GM19035 (cell line): ENCODE results near the gene EYA2.

Source experiments
- ATAC-seq: cut with Tn5 transposase; IDR thresholded peaks from one replicate; pipeline ENCODE4 v1.9.1; 2021; ENCODE audit not compliant: unreplicated experiment

Gene EYA2

DNA sequence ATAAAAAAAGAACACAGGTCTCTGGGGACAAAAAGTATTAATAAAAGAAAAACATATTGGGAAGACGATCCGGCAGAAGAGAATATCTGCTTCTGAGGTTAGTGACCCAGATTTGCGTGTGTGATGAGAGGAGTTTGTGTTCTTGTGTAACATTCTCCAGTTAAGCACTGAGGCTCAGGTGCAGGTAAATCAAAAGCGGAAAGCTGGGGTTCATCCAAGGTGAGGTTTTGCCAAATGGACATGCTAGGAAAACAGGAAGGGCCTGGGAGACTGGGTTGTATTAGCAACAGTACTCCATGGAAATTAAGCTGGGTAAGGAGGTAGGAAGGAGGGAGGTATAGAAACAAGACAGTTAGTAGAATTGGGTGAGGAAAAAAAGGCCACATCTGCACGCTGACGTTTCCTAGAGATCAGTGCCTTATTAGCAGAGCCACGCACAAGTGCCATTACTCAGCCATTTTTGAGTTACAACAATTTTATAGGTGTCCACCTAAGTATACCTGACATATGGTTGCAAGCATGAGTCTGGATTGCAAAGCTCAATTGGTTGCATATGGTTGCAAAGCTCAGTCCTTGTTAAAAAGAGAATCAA lies 322.3 kb downstream of the EYA2 start:
- ATAC-seq, result no peak

DNA sequence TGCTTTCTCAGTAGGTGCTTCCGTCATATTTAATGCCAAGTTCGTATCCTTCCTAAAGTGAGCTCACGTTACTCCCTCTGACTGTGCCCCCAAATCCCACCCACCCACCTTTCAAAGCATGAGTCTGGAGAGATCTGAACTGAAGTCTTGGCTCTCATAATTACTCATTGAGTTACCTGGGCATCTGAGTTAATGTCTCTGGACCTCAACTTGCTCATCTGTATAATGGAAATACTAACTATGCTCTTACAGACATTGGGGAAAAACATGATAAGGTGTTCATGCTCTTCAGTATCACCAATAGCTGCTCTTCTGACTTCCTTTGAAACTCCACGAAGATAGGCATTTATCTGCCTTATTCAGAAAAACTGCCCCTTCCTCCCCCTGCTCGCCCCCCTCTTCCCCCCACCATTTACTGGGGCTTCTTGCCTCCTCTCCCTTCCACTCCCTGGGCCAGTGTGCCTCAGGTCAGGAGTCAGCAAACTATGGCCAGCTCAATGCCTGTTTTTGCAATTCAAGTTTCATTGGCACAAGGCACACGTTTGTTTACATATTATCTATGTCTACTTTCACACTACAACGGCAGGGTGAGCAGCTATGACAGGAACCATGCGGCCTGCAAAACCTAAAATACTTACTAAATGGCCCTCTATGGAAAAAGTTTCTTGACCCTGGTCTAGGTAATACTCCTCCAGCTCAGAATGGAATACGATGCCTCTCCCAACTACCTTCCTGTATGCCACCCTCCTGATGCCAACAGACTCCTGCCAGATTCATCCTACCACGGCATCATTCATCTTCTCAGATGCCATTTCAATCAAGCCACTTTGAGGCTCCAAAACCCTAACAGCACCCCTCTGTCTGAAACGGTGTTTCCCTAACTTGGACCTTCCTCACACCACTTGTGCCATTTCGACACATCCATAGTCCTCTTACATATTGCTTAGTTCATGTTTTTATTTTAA lies 323.1 kb downstream of the EYA2 start:
- no peak for ATAC-seq

DNA sequence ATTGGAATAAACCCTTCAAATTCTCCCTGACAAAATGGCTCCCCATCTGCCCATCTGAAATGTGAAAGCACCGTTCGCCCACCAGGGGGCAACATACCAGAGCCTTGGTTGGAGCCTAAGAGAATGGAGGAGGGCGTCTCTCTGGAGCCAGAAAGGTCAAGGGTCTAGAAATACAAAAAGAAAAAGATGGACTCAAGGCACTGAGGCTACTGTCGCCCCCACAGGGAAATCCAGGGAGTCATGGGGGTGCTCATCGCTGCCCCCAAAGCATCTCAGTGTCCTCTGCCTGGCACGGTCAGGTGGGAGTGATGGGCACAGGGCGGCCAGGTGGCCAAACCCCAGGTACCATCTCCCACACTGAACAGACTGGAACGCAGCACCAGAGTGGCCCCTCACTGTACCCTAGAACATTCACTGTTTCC lies 325.5 kb downstream of the EYA2 start:
- no peak for ATAC-seq

DNA sequence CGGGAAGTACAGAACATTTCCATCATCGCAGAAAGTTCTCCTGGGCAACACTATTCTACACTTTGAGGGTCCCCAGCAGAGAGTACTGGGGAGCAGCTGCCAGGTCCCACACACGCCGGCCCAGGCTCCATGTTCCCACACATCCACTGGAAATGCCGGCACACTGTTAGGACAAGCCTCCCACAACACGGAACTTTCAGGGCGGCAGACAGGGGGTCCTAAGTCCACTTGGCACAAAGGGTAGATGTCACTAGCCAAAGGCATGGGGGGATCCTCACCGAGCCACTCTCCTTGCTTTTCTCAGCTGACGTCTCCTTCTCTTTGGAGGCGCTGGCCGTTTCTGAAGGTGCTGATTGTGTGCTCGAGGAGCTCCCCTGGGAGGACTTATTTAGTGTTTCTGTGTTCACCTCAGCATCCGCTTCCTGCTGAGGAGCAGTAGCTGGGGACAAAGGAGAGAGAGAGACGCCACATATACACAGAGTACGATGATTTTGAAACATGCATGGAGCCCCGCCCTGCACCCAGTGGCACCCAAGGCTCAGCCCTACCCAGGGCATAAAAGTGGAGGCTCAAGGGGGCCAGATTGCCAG lies 326.5 kb downstream of the EYA2 start:
- ATAC-seq, result no peak

DNA sequence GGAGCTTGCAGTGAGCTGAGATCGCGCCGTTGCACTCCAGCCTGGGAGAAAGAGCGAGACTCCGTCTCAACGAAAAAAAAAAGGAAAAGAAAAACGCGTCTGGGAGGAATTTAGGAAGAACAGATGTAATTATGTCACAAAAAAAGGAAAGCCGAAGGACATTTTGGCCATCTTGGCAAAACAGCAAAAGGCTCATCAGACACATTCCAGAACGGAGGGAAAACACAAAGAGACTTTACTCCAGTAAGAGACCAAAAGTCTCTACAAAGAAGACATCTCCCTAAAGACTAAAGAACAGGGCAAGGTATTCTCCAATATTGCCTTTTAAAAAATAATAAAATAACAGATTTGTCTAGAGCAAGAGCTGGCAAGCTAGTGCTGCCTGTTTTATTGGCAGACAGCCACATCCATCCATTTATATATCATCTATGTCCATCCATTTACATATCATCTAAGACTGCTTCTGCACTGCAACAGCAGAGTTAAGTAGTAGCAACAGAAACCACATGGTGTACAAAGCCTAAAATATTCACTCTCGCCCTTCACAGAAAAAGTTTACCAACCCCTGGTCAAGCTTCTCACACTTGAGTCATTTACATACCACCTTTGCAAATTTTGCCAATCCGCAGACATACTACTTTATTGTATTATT lies 328.0 kb downstream of the EYA2 start:
- ATAC-seq, result no peak

DNA sequence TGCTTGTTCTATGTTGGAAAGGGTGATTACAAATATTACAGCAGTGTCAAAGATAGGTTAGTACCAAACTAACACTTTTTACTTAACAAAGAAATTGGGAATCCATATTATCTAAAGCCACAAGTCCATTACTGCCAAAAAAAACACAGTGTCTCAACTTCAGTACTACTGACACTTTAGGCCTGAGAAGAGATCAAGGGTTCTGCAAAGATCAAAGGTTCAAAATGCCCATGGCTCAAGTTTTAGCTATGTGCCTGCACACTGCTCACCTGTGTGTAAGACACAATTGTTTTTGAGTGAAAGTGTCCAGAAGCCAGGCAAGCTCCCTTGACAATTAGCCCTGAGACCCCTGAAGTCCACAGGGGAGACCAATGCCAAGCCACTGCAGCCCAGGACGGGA lies 329.3 kb downstream of the EYA2 start:
- no peak for ATAC-seq

DNA sequence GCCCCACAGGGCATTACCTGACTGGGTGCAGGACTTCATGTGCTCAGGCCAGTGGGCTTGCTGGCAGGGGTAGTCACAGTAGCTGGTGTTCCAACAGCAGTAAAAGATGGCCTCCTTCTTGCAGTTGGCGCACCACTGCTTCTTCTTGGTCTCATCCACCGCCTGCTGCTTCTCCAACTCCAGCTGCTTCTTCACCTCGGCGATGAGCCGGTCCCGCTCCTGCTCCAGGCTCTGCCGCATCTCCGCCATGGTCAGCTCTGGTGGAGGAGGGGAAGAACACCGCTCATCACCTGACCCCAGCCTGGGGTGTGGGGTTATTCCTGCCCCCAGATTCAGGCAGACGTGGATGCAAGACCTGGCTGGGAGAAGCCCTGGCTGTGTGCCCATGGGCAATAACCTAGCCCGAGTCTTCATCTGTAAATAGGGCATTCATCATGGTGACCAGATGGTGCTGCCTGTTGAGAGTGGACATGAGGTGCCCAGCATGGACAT lies 329.7 kb downstream of the EYA2 start:
- no peak for ATAC-seq

DNA sequence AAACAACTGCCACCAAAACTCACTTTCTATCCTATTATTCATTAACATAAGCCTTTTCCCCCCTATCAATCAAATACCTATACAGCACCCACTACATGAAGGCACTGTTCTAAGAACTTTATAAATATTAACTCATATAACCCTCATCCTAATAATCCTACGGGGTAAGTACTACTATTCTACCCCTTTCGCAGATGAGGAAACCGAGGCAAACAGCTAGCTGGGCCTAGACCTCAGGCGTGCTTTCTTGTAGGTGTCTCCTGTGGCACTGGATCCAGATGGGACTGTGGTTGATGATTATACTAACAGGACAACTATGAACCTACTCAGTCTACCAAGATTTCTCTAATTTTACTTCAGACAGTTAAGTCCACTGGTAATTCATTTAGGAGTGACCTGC lies 330.2 kb downstream of the EYA2 start:
- ATAC-seq, result no peak

DNA sequence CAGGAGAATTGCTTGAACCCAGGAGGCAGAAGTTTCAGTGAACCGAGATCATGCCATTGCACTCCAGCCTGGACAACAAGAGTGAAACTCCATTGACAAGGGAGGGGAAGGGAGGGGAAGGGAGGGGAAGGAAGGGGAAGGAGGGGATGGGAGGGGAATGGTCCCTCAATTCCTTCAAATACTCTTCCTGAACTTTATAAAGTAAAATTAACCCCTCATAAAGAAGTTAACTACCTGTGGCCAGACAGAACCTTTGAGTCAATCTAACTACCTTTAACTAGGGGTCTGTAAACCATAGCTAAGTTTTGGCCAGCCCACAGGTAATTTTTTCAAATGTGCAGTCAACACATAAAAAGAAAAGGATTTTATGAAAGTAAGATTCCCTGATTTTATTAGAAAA lies 330.8 kb downstream of the EYA2 start:
- ATAC-seq, result no peak

DNA sequence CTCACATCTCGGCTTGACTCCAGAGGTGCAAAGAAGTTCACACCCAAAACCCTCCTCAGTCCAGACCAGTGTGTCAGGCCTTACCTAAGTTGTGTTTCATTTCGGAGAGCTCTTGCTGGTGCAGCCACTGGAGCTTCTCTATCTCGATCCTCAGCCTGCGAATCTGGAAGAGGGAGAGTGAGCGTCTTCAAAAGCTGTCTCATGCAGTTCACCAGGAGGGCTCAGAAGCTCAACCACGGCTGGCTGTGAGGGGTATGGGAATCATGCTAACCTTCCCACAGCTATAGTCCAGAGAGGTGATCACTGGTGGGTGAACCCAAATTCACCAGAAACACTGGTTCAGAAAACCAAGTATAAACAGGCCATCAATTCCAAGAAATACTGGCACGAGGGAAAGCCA lies 332.5 kb downstream of the EYA2 start:
- ATAC-seq, result no peak

DNA sequence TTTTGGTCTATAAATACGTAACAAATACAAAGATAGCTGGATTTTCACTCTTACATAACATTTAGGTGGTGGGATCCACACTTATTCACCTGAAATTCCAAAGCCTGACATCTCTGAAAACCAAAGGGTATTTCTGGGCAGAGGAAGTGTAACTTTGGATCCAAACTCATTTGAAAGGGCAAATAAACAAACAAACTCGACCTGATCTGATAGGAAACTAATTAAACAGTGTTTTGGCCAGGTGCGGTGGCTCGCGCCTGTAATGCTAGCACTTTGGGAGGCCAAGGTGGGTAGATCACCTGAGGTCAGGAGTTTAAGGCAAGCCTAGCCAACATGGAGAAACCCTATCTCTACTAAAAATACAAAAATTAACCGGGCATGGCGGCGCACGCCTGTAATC lies 332.9 kb downstream of the EYA2 start:
- no peak for ATAC-seq

DNA sequence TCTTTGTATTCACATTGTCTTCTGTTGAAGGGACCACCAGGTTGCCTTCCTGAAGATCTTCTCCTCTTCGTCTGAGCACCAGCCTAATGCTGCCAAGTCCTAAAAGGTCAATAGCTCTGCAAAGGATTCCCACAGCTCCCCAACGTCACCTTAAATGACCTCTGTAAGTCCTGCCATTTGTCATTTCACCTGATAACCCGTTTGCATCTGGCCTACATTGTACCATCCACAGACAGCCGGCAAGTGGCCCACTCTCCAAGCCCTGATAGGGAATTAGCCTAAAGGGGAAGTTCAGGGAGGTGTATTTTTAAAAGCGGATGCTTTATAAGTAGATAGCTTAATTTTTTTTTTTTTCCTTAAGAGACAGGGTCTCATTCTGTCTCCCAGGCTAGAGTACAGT lies 334.0 kb downstream of the EYA2 start:
- no peak for ATAC-seq

DNA sequence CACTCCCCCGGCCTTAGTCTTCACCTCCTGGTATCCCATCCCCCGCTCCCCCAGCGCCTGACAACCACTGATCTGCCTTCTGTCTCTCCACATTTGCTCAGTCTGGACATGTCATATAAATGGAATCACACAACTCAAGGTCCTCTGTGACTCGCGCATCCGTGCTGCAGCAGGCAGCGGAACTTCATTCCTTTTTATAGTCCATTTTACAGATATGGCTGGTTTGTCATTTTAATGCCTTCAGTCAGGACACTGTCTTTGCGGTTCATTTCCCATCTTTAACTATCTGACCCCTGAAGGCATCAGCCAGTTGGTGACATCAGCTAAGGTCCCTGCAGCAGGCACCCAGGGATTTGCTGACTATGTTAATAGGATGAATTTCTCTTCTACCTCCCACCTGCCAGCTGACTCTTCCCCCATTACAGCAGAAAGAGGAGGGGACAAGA lies 336.2 kb downstream of the EYA2 start:
- no peak for ATAC-seq

DNA sequence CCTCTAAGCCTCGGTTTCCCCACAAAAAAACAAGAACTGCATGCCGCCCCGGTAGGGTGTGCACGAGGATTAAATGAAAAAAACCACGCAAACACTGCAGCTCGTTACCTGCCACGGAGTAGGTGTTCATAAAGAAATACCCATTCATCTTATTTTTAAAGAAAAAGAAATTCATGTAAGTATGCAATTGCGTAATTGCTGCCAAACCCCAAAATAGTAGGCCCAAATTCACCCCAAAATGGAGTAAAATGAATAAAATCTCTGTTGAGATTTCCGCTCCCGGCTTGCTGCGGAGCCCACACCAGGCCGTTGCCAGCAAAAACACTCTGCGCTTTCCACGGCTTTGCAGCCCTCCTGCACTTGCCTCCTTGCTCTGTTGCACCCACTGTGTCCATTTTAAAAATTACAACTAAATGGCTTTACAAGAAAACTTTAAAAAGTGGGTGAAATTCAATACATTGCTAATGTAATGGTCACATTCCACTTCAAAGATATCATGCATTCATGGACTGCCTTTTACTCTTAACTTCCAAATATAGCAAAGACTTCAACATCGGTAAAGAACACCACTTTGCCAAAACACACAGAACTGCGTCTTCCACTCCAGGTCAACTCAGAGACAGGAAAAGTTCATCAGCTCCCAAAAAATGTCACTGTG lies 336.9 kb downstream of the EYA2 start:
- no peak for ATAC-seq

DNA sequence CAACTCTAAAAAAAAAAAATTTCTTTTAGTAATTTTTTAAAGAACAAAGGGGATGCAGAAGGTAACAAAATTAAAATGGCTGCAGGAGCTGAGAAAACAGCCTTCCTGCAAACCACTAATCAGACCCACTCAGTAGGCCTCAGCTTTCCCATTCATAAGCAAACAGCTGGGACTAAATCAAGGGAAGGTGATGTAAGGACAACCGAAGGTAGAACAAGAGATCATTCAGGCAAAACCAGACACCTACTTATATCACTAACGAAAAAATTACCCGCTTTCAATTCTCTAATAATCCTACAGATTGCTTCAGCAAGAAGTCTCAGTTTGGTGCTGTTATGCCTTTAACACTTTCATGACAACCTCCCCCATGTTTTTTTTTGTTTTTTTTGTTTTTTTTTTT lies 337.9 kb downstream of the EYA2 start:
- ATAC-seq, result no peak

DNA sequence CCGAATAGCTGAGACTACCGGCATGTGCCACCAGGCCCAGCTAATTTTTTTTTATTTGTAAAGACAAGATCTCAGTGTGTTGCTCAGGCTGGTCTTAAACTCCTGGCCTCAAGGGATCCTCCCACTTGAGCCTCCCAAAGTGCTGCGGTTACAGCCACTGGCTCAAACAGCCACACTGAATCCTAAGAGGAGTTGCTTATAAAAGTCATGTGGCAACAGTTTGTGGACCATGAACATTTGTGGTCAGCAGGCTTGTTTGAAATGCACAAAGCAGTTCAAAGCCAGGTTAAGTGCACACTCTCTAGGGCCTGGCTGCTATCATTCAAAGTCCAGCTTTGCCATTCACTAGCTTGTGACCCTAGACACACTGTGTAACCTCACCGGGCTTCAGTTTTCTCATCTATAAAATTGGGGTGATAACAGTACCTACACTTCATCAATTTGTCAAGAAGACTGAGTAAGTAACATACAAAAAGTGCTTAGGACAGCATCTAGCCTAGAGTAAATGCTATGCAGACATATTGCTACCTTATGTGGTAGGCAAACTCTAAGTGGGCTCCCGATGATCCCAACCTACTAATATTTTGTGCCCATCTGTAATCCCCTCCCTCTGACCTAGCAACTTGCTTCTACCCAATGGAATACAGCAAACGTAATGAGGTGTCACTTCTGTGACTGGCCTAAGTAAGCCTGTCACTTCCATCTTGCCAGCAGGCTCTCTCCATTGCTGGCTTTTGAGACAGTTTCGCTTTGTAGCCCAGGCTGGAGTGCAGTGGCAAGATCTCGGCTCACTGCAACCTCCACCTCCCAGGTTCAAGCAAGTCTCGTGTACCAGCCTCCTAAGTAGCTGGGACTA lies 338.9 kb downstream of the EYA2 start:
- ATAC-seq, result no peak

DNA sequence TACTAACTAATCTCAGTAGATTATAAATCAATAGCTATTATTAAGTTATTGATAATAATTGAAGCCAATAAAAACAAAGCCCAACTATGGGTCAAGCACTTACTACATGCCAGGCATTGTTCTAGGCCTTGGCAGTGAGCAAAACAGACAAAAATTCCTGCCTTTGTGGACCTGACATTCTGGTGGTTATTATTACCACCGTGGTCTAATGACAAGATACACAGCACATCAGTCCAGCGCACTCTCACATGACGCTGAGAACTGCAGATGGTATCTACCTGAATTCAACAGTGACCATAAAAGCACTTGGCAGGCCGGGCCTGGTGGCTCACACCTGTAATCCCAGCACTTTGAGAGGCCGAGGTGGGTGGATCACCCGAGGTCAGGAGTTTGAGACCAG lies 340.5 kb downstream of the EYA2 start:
- no peak for ATAC-seq

DNA sequence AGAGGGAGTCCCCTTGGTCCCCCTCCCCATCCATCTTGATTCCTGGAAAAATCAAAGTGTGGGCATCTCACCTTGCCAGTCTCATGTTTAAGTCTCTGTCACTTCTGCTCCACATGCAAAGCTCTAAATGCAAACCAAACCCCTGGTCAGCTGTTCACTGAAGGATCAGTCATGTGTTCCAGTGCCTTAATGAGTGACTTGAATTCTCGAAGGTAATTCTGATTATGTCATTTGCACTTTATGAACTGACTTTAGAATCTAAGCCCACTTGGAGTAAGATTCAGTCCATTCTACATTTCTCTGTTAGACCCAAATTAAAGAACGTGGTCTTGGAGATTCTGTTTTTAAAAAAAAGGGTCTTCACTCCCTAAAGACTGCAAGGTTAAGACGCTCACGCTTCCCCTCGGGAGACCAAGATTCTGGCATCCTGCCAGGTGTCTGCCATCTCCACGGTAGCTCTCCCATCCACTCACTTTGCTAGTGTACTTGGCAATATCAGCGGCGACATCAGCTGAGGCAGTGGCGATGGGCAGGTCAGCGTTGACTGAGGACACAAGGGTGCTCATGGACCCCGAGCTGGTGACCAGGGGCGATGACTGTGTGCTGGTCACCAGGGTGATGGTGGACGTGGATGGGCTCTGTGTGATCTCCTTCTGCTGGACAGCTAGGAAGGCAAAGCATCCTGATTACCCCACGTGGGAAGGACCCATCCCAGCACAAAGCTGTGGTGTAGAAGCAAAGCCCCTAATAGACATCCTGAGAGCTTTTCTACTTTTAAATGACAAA lies 341.4 kb downstream of the EYA2 start:
- no peak for ATAC-seq

DNA sequence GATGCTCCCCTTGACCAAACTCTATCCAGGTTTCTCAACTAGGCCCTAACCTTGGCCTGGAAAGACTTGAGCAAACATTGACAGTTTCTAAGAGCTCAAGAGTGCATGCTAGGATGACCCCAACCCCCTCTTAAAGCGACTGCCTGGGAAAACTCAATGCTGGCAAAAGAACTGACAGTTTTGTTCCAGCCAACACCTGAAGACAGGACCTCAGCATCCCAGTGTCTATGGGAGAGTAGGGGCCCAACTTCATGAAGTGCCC lies 341.9 kb downstream of the EYA2 start:
- ATAC-seq, result no peak
